CD4-positive, CD25-positive, alpha-beta regulatory T cell (primary cell): Measurements from ENCODE around the gene KCNC3. TPM values are rescaled to one million over a fixed set of nuclear protein-coding genes. Genes with fewer than 3 reads are reported as not detected.

Experiments
- ATAC-seq, 2 donors: fragments of 150-1000 bp; cut with Tn5 transposase; one replicate each; pipeline ENCODE4 v1.10.0; 2021; ENCODE audit warnings: low read depth in 2 of 2, moderate number of reproducible peaks in 2 of 2, moderate library complexity in 1 of 2
- DNase-seq, 3 donors: peaks; one replicate each; pipeline versions ENCODE4 v3.0.0 to v3.0.0-alpha.2; 2012 to 2022; ENCODE audit warnings: mixed read lengths in 1 of 3
- H3K27ac ChIP-seq: one replicate; pipeline ENCODE4 v1.7.0; 2013; ENCODE audit warnings: mild to moderate bottlenecking, low read length; ENCODE audit not compliant: insufficient read depth, poor library complexity, severe bottlenecking
- H3K27me3 ChIP-seq: one replicate; pipeline ENCODE4 v1.7.0; 2013; ENCODE audit warnings: low read length; ENCODE audit not compliant: control insufficient read depth, insufficient read depth
- H3K36me3 ChIP-seq: one replicate; pipeline ENCODE4 v1.7.0; 2013; ENCODE audit warnings: mild to moderate bottlenecking, low read length, moderate library complexity; ENCODE audit not compliant: control insufficient read depth, insufficient read depth
- H3K4me1 ChIP-seq: 2 replicates; pipeline ENCODE4 v1.7.0; 2013; ENCODE audit warnings: mild to moderate bottlenecking, low read length; ENCODE audit not compliant: insufficient read depth, control insufficient read depth, poor library complexity, severe bottlenecking
- H3K4me3 ChIP-seq: one replicate; pipeline ENCODE4 v1.7.0; 2013; ENCODE audit warnings: low read depth, mild to moderate bottlenecking, low read length, moderate library complexity
- H3K9me3 ChIP-seq, 2 experiments: 1 replicate in 1 of 2; 2 replicates in 1 of 2; pipeline ENCODE4 v1.7.0; 2013; ENCODE audit warnings: low read length in 2 of 2, mild to moderate bottlenecking in 1 of 2, moderate library complexity in 1 of 2; ENCODE audit not compliant: control insufficient read depth in 2 of 2
- H3K27ac Mint-ChIP-seq, 3 donors: one replicate each; pipeline ENCODE4 v1.8.0; 2020 to 2022; ENCODE audit warnings: mild to moderate bottlenecking in 3 of 3, mixed read lengths in 3 of 3, moderate library complexity in 2 of 3
- H3K27me3 Mint-ChIP-seq: one replicate; pipeline ENCODE4 v1.8.0; 2022; ENCODE audit warnings: mild to moderate bottlenecking, mixed read lengths
- H3K36me3 Mint-ChIP-seq: one replicate; pipeline ENCODE4 v1.8.0; 2020; ENCODE audit warnings: mixed read lengths
- H3K4me1 Mint-ChIP-seq, 4 donors: one replicate each; pipeline ENCODE4 v1.8.0; 2020 to 2022; ENCODE audit warnings: mixed read lengths in 4 of 4, mild to moderate bottlenecking in 1 of 4
- H3K4me3 Mint-ChIP-seq, 4 donors: one replicate each; pipeline ENCODE4 v1.8.0; 2020 to 2022; ENCODE audit warnings: mild to moderate bottlenecking in 4 of 4, mixed read lengths in 4 of 4, moderate library complexity in 3 of 4
- H3K9me3 Mint-ChIP-seq, 7 donors: one replicate each; pipeline ENCODE4 v1.8.0; 2020 to 2022; ENCODE audit warnings: mixed read lengths in 7 of 7, mild to moderate bottlenecking in 3 of 7, moderate library complexity in 2 of 7
- polyA plus RNA-seq, 4 donors: library from polyadenylated mRNA; unstranded; fragments of 300-500 nt; fragmentation: Illumina TruSeq; gene quantifications; one replicate each; pipeline ENCODE4 v1.2.3, GENCODE V29; 2021
- total RNA-seq: library from RNA; stranded (reverse); gene quantifications from one replicate; pipeline ENCODE4 v1.2.3, GENCODE V29; 2022

KCNC3 gene
- total and polyA plus RNA-seq, 5 donors from 2014 or later, result 1.4 TPM; not detected in 4

- peaks cover 0 to 10% (median 1%) of the 10 kb centered on the region in 7 donors for H3K9me3 Mint-ChIP-seq
- H3K27me3 Mint-ChIP-seq, result peaks cover 49% of the 10 kb centered on the region
- peak overlapping the region in 3 of 4 donors; percentile 2 to 77 (median 75) for H3K4me3 Mint-ChIP-seq
- no peaks in the 10 kb centered on the region for H3K36me3 ChIP-seq
- peaks cover 1 to 30% (median 21%) of the 10 kb centered on the region in 4 donors for H3K4me1 Mint-ChIP-seq
- H3K27me3 ChIP-seq, result peaks cover 4% of the 10 kb centered on the region
- no peak overlapping the region for H3K4me3 ChIP-seq
- DNase-seq, result no peak
- H3K9me3 ChIP-seq, result peaks cover 0 to 5% of the 10 kb centered on the region in 2 experiments
- H3K4me1 ChIP-seq, result peaks cover 25% of the 10 kb centered on the region
- ATAC-seq, result no peak
- H3K36me3 Mint-ChIP-seq, result peaks cover 6% of the 10 kb centered on the region
- no peak overlapping the region for H3K27ac ChIP-seq
- H3K27ac Mint-ChIP-seq, result no peak overlapping the region
Observed at GRCh38 chr19:50324331-50324730, 4.8 kb downstream of the KCNC3 start.

GRCh38 chr19:50323782-50324133 is 5.4 kb downstream of the KCNC3 start:
- Histone ChIP-seq H3K36me3 (no peaks in the 10 kb centered on the region), H3K4me1 (peaks cover 24% of the 10 kb centered on the region), H3K27me3 (peaks cover 4% of the 10 kb centered on the region), H3K4me3 (no peak overlapping the region), H3K27ac (no peak overlapping the region), H3K9me3 (peaks cover 0 to 3% of the 10 kb centered on the region in 2 experiments)
- Mint-ChIP-seq H3K27me3 (peaks cover 43% of the 10 kb centered on the region), H3K27ac (no peak overlapping the region), H3K36me3 (peaks cover 6% of the 10 kb centered on the region), H3K4me1 (peaks cover 0 to 26% (median 18%) of the 10 kb centered on the region in 4 donors), H3K9me3 (peaks cover 0 to 9% (median 0%) of the 10 kb centered on the region in 7 donors), H3K4me3 (no peak overlapping the region)
- DNase-seq (no peak), ATAC-seq (no peak)

- no peak for DNase-seq
- Histone ChIP-seq H3K4me3 (no peak overlapping the region), H3K27me3 (peaks cover 4% of the 10 kb centered on the region), H3K36me3 (no peaks in the 10 kb centered on the region), H3K27ac (no peak overlapping the region), H3K9me3 (peaks cover 0 to 3% of the 10 kb centered on the region in 2 experiments), H3K4me1 (peaks cover 24% of the 10 kb centered on the region)
- Mint-ChIP-seq H3K27me3 (peaks cover 49% of the 10 kb centered on the region), H3K4me1 (peaks cover 0 to 26% (median 18%) of the 10 kb centered on the region in 4 donors), H3K27ac (peak overlapping the region in 1 of 3 donors; percentile 83), H3K36me3 (peaks cover 6% of the 10 kb centered on the region), H3K9me3 (peaks cover 0 to 9% (median 0%) of the 10 kb centered on the region in 7 donors), H3K4me3 (no peak overlapping the region)
- no peak for ATAC-seq
Observed at GRCh38 chr19:50322931-50323781, 6.0 kb downstream of the KCNC3 start.

GRCh38 chr19:50322234-50322633 is 6.9 kb downstream of the KCNC3 start:
- Mint-ChIP-seq H3K4me3 (no peak overlapping the region), H3K27ac (peak overlapping the region in 1 of 3 donors; percentile 83)
- ATAC-seq, result no peak

GRCh38 chr19:50321831-50322230 is 7.3 kb downstream of the KCNC3 start:
- Histone ChIP-seq H3K36me3 (no peaks in the 10 kb centered on the region), H3K4me1 (peaks cover 12% of the 10 kb centered on the region), H3K9me3 (peaks cover 0 to 3% of the 10 kb centered on the region in 2 experiments), H3K27me3 (no peaks in the 10 kb centered on the region), H3K4me3 (no peak overlapping the region), H3K27ac (no peak overlapping the region)
- no peak for ATAC-seq
- H3K27ac Mint-ChIP-seq, result no peak overlapping the region
- peaks cover 47% of the 10 kb centered on the region for H3K27me3 Mint-ChIP-seq
- peaks cover 0 to 19% (median 11%) of the 10 kb centered on the region in 4 donors for H3K4me1 Mint-ChIP-seq
- H3K9me3 Mint-ChIP-seq, result peaks cover 0 to 5% (median 2%) of the 10 kb centered on the region in 7 donors
- no peak overlapping the region for H3K4me3 Mint-ChIP-seq
- DNase-seq, result no peak
- no peaks in the 10 kb centered on the region for H3K36me3 Mint-ChIP-seq

More at GRCh38 chr19:50322234-50322633, 6.9 kb downstream of the KCNC3 start:
- Histone ChIP-seq H3K27ac (no peak overlapping the region), H3K36me3 (no peaks in the 10 kb centered on the region), H3K9me3 (peaks cover 0 to 3% of the 10 kb centered on the region in 2 experiments), H3K4me3 (no peak overlapping the region), H3K27me3 (peaks cover 4% of the 10 kb centered on the region), H3K4me1 (peaks cover 16% of the 10 kb centered on the region)
- Mint-ChIP-seq H3K36me3 (peaks cover 2% of the 10 kb centered on the region), H3K4me1 (peaks cover 0 to 23% (median 15%) of the 10 kb centered on the region in 4 donors), H3K9me3 (peaks cover 0 to 9% (median 2%) of the 10 kb centered on the region in 7 donors), H3K27me3 (peaks cover 51% of the 10 kb centered on the region)
- DNase-seq, result no peak

- H3K36me3 ChIP-seq, result no peaks in the 10 kb centered on the region
- no peak overlapping the region for H3K27ac Mint-ChIP-seq
- no peak for DNase-seq
- H3K27me3 Mint-ChIP-seq, result peaks cover 50% of the 10 kb centered on the region
- H3K4me1 Mint-ChIP-seq, result peaks cover 0 to 15% (median 10%) of the 10 kb centered on the region in 4 donors
- peaks cover 3% of the 10 kb centered on the region for H3K4me1 ChIP-seq
- ATAC-seq, result no peak
- H3K9me3 Mint-ChIP-seq, result peaks cover 0 to 3% (median 2%) of the 10 kb centered on the region in 7 donors
- no peaks in the 10 kb centered on the region for H3K27me3 ChIP-seq
- no peaks in the 10 kb centered on the region for H3K36me3 Mint-ChIP-seq
- no peak overlapping the region for H3K4me3 Mint-ChIP-seq
- H3K9me3 ChIP-seq, result no peaks in the 10 kb centered on the region
- no peak overlapping the region for H3K27ac ChIP-seq
- no peak overlapping the region for H3K4me3 ChIP-seq
Observed at GRCh38 chr19:50320596-50320995, 8.6 kb downstream of the KCNC3 start.

GRCh38 chr19:50320051-50320450 is 9.1 kb downstream of the KCNC3 start:
- no peak for ATAC-seq
- H3K4me1 Mint-ChIP-seq, result peaks cover 0 to 13% (median 9%) of the 10 kb centered on the region in 4 donors
- H3K9me3 Mint-ChIP-seq, result peaks cover 0 to 3% (median 2%) of the 10 kb centered on the region in 7 donors

More at GRCh38 chr19:50320051-50320450, 9.1 kb downstream of the KCNC3 start:
- peaks cover 53% of the 10 kb centered on the region for H3K27me3 Mint-ChIP-seq
- no peak overlapping the region for H3K4me3 Mint-ChIP-seq
- no peak overlapping the region for H3K27ac Mint-ChIP-seq
- H3K4me3 ChIP-seq, result no peak overlapping the region
- no peak overlapping the region for H3K27ac ChIP-seq
- DNase-seq, result no peak
- H3K36me3 Mint-ChIP-seq, result no peaks in the 10 kb centered on the region
- peaks cover under 1% of the 10 kb centered on the region for H3K27me3 ChIP-seq
- H3K4me1 ChIP-seq, result peaks cover 3% of the 10 kb centered on the region
- no peaks in the 10 kb centered on the region for H3K36me3 ChIP-seq
- no peaks in the 10 kb centered on the region for H3K9me3 ChIP-seq
